ENCODE results near the gene RNLS.

RNLS gene

DNA sequence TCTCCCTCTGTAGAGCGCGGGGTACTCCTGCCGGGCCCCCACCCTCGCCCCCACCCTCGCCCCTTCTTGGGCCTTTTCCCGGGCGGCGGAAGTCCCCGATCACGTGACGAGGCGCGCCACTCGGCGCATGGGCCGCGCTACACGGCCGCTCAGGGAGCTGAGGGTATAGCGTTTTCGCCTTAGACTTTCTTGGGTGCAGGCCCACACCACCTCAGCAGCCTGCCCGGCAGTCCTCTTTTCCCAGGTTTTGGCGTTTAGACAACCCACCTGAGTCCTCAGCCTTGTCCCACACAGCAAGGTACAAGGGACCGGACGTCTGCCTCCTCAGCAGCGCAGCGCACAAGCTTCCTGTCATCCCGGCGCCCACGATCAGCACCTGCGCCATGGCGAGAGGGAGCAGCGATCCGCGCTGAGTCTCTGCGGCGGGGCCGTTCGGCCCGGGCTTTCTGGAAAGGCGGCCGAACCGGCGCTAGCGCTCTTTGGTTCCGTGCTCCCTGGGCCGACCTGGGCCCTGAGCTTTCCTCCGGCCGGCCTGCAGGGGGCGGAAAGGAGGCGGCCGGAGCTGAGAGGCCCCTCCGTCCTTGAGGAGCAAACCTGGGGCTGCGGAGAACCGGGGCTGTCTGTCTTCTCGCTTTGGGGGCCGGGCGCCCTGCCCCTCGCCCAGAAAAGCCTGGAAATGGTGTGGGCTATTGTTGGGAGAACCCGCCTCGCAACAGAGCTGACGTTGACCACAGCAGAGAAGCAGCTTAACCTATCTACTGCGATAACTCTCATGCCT lies at the start of gene RNLS:
Gene RNLS (minus strand): TSS at position 513 of the 778 bp plus-strand sequence.
- DNase-seq (ENCODE audit: low read depth), result peak; percentile 19

DNA sequence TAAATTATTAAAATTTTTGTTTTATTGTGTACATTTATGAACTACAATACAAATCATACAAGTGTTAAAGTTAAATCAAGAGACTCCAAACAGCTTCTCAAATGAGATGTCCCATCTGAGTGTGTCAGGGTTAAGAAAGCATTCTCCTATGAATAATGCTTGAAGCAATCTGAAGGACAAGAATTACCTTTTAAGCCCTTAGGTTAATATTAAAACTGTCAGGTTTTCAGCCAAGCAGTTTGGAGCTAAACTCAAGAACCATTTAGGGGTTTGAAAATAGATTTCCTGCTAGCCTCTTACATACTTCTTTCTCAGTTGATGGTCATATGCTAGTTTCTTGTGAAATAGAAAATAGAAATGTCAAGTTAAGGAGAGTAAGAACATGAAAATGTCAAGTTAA lies 41.7 kb upstream of the RNLS start:
- DNase-seq (ENCODE audit: low read depth), result no peak

DNA sequence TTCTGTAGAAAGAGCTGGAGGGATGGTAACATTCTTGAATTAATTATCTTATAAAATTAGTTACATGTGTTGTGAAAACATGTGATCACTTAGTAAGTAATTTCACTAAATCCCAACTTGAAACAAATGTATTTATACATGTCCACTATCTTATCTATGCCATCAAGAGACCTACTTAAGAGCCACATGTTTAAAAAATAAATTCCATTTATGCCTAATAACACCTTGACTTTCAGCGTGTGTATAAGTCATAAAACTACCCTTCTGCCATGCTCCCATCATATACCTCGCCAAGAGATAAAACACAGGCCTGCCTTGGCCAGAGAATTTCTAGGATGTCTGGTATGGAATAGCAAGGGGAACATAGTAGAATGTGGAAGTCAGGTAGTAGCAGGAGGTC lies 40.7 kb upstream of the RNLS start:
- no peak for DNase-seq (ENCODE audit: low read depth)

DNA sequence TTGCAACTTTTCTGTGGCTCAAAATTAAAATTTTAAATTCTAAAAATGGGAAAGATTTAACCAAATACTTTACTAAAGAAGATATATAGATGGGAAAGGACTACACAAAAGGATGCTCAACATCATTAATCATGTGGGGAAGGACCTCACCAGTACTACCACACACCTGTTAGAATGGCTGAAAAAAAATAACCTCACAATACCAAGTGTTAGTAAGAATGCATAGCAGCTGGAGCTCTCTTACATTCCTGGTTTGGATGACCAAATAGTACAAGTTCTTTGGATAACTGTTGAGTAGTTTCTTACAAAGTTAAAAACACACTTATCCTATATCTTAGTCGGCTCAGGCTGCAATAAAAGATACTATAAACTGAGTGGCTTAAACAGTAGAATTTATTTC lies 37.3 kb upstream of the RNLS start:
- DNase-seq (ENCODE audit: low read depth), result no peak

DNA sequence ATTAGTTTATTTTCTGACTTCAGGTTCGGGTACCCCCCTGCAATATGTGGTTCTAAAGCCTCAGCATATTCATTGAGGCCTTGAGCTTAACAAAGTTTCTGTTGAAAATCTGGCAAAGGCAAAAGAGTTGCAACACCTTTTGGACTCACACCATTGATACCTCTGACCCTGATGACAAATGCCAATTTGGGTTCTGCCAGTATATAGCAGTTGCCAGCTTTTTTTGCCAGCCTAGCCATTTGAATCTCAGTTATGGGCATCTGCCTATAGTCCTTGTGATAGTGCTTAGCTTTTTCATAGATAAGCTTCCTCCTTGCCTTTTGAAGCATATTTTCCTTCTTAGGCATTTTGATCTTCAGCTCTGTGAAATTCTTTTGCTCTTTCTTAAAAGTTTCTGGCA lies 35.4 kb upstream of the RNLS start:
- DNase-seq (ENCODE audit: low read depth), result no peak

DNA sequence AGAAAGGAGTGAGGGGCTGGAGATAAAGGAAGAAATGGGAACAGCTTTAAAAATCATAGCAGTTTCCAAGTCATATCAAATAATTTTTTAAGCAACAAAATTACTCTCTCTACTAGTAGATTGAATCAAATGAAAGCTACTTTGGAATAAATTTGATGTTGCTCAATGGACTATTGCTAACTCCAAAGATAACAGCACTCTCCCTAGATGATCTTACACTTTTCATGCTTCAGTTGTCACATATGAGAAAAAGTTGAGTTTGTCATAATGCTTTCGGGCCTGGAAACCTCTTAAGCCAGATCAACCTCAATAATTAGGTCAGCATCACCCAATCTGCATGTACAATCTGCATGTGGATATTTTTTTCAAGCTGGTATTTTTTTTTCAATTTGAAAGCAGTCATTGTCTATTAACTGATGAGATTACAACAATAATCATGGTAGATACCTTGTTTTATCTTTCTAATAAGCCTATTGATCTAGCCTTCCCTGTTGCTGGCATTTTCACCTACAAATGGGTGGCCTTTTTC lies 34.7 kb upstream of the RNLS start:
- no peak for DNase-seq (ENCODE audit: low read depth)

DNA sequence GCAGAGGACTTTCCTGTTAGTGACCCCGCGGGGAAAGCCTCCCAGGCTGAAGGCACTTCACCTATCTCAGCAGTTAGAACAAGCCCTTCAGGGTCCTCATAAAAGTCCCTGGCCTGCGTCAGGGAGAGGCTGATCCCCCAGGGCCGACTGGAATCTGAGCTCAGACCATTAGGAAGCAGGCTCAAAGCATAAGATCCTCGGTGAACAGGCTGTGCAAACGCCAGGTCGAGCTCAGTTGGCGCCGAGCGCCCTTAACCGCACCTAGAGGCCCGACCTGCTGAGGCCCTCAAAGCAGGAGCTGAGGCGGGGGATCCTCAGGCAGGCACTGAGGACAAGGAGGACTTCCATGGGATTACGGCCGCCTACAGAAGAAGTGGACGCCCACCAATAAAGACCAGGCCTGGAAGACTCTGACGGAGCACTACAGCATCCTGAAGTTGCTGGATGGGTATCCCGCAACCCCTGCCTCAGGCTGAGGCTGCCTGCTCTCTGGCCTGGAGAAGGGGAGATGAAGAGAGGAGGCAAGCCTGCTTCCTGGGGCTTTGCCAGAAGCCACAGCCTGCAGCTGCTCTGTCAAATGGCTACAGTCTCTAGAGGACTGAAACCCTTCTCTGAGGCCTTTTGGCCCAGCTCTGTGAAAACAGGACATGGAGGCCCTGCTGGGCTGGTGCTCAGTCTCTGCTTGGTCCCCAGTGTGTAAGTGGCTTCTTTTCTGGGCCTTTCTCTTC lies 33.3 kb upstream of the RNLS start:
- DNase-seq (ENCODE audit: low read depth), result no peak

DNA sequence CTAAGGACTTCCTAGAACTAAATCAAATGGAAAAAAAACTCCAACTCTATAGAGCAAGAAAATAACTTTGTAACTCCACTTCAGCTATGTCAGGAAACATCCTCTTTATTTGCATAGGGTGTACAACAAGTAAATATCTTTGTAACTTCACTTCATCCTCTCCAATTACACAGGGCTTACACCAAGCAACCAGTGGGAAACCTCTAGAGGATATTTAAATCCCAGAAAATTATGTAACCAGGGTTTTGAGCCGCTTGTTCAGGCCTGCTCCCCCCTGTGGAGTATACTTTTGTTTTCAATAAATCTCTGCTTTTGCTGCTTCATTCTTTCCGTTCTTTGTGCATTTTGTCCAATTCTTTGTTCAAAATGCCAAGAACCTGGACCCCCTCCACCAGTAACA lies 25.7 kb upstream of the RNLS start:
- DNase-seq (ENCODE audit: low read depth), result no peak

DNA sequence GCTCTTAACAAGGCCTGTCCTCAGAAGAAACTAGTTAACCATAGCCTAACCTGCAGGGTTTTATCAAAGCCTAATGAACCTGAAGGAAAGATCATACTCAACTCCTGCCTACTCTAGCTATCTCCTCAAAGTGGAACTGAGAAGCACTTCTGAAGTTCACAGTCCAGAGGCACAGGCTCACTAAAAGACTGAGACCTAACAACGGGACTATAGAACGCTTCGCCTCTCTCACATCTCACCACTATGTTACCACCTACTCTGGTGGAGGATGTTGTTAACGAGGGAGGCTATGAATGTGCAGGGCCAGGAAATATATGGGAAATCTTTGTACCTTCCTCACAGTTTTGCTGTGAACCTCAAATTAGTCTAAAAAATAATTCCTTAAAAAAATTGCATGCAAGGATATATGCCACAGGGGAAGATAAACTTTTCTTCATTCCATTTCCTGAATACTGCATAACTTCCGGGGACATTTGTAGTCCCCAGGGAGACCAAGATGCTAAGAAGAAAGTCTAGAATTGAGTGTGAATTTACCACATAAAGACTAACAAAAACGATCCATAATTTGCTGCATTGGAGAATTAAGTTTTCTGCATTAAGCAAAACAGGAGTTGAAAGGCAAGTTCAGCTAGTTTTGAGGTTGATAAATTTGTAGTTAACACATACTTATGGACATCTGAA lies 25.1 kb upstream of the RNLS start:
- DNase-seq (ENCODE audit: low read depth), result no peak

DNA sequence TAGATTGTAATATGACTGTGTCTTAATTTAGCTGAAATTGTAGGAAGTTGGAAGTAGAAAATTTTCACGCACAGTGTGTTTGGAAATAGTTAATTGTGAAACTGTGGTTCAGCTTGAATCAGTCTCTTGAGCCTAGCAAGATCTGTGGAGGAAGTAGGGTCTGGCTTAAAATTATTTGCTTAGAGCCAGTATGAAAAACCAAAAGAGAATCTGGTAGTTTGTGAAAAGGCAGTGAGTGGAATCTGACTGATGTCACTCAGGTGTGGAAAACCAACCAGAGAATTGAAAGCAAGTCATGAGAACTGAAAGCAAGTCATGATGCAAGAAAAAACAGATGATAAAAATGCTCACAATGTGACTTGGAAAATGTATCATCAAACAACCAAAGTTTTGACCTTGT lies 14.9 kb upstream of the RNLS start:
- DNase-seq (ENCODE audit: low read depth), result no peak

DNA sequence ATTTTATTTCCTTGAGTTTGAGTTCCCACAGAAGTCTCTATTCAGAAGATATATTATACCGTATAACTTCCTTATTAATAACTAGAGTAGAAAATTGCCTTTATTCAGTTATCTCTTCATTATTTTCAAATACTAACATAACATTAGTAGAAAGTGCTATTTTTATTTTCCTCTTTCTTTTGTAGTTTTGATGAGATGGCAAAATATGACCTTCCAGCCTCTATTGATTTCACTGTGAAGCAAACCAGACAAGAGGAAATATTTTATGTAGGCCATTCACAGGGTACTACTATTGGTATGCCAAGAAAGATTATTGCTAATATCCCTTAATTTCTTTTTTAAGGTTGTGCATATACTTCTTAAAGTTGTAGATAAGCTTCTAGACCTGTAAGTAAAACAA lies 11.4 kb upstream of the RNLS start:
- no peak for DNase-seq (ENCODE audit: low read depth)

DNA sequence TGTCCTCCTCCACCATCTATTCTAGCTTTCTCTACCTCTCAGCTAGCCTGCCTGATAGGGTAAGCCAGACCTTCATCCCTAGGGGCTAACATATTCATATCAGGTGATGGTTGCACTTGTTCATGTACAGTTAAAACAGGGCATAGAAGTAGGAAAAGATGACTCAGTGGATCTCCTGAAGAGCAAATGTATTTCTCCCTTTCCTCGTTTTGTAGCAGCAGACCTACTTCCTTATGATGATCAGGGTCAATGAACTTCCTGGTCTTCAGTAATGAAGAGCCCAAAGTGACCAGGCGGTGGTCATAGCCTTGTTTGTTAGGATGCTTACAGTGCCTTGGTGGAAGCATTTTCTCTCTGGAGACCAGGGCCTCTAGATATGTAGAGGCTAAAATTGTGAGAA lies 9.8 kb upstream of the RNLS start:
- no peak for DNase-seq (ENCODE audit: low read depth)

DNA sequence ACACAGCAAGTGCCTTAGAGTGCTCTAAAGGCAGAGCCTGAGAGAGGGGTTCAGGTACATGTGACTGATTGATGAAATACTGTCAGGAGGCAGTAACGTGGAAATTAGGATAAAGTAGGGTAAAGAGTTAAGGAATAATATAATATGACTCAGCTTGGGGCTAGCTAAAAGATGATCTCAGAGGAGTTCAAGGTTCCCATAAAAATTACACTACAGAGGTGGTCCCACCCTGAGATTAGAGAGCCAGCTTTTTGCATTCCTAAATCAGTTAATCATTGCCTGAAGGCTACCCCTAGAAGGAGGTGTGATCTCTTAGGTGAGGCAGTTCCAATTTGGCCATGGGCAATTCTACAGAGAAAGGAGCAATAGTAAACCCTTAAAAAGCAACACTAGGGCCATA lies 9.3 kb upstream of the RNLS start:
- no peak for DNase-seq (ENCODE audit: low read depth)

DNA sequence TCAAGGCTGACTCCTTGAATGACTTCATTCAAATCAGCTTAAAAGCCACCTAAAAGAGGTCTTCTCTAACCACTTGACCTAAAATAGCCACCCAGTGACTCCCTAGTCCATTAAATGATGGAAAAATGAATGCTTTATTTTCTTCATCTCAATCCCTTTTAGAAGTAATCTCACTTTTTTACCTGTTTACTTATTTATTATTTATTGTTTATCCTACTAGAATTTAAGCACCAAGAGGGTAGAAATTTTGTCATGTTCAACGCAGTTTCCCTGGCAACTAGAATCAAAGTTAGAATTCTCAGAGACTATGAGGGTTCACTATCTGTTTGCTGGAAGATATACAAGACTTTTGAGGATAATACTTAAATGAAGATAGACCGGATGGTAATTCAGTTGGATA lies 3.3 kb upstream of the RNLS start, which contains the start of gene LIPJ:
Gene LIPJ (plus strand): TSS at position 301 of the 400 bp plus-strand sequence. CDS start 3,926 bp downstream, outside the sequence.
- DNase-seq (ENCODE audit: low read depth), result no peak

DNA sequence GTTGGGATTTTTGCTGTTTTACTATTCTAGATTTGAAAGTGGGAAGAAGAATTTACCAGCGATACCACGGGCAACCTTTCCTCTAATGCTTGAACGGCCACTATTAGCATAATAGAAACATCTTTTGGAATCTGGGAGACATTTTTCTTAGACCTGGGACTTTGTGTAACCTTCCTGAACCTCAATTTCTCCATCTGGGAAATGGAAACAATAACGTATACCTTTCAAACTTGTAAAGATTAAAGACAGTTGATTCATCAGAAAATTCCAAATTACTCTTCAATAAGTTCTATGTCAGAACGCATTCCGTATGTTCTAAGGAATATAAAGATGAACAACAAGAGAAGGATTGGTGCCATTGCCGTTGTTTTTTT lies 453 bp upstream of the RNLS start:
- DNase-seq (ENCODE audit: low read depth), result no peak

DNA sequence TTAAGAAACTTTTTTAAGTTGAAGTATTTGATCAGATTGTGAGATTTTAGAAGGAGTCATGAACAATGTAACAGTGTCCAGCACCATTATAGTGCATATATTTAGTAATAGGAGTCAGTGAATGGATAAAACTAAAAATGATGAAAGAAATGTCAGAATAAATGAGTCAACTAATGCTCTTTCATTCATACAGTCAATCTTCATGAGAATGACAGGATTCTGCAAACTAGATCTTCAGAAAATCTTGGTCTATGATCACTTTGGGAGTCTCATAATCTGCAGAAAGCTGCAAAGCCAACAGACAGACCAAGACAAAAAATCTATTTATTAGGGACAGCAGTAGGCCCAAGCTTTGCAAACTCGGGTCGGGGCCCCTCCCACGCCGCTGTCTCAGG lies 710 bp downstream of the RNLS start:
- DNase-seq (ENCODE audit: low read depth), result no peak

DNA sequence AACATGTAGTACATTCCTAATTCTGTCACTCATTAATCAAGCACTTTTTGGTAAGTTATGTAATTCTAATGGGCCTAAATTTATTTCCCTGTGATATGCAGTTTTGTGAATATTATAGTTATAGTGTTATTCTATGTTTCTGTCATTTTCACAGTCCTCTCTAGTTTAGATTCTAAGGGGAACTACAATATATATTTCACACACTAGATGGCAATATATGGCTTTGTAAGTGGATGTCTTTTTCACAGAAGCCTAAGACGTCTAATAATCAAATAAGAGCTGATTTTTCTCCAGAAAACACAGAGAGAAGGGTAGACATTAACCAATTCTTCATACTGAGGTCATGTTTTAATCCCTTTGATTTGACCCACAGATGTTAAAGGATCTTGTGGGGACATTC lies 18.0 kb downstream of the RNLS start:
- no peak for DNase-seq (ENCODE audit: low read depth)

DNA sequence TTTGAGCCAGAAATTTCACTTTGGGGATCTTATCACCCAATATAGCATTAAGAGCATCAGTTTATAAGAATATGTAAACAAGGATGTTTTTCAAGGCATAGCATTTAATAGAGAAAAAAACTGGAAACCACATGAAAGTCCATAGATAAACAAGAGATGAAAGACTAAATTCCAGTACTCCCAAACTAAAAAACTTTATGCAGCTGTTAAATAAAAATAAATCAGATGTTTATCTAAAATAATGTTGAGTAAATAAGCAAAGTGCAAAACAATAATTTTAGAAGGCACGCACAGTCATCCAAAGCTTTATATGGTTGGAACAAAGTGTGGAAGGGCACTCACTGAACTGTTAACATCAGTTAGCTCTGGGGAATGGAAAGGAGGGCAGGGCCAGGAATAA lies 21.0 kb downstream of the RNLS start:
- no peak for DNase-seq (ENCODE audit: low read depth)

DNA sequence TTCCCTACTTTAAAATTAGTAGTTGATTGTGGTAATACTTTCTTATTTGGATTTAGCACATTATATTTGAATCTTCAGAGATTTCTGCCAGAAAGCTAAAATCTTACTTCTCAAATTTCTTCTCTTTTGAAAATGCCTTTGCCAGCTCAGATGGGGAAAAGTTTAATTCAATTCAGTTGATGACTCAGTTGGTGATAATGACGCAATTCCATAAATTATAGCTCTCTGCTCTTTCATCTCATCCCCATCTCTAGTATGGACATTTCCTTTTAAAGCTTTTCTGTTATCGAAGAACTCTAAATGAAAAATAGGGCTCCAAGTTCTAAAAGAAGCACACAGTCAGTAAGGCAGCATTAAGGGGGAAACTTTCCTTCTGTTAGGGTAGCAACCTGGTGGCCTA lies 25.5 kb downstream of the RNLS start:
- DNase-seq (ENCODE audit: low read depth), result no peak

DNA sequence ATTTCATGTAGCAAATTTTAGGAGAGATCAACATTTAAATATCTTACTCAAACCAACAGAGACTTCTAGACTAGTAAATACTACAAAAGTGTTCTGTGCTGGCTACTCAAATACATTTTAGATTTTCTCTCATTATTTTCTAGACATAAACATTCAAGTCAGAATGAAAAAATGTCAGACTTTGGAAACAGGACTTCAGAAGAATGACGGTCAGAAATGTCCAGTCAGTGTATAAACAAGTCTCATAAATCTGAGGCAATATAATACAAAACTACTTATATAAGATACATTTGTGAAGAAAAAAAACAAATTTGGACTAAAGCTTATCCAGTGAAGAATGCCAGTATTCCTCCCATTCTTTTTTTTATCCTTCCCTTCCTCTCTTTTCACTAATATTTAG lies 25.9 kb downstream of the RNLS start:
- DNase-seq (ENCODE audit: low read depth), result no peak

DNA sequence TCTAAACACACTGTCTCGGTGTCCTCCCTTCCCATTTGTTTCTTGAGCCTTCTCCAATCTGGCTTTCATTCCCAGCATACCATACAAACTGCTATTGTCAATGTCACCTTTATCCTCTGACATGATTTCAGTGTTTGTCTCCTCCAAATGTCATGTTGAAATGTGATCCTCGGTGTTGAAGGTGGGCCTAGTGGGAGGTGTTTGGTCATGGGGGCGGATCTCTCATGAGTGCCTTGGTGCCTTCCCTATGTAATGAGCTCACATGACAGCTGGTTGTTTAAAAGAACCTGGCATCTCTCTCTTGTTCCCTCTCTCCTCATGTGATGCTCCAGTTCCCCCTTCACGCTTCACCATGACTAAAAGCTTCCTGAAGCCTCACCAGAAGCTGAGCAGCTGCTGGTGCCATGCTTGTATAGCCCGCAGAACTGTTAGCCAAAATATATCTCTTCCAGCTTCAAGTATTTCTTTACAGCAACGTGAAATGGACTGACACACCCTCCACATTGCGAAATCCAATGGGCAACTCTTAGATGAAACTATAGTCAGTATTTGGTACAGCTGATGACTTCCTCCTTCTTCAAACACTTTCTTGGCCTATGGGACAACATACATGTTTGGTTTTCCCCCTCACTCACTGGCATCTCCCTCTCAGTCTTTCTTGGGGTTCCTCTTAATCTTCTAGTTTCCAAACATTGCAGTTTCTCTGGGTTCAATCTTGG lies 27.8 kb downstream of the RNLS start:
- no peak for DNase-seq (ENCODE audit: low read depth)

DNA sequence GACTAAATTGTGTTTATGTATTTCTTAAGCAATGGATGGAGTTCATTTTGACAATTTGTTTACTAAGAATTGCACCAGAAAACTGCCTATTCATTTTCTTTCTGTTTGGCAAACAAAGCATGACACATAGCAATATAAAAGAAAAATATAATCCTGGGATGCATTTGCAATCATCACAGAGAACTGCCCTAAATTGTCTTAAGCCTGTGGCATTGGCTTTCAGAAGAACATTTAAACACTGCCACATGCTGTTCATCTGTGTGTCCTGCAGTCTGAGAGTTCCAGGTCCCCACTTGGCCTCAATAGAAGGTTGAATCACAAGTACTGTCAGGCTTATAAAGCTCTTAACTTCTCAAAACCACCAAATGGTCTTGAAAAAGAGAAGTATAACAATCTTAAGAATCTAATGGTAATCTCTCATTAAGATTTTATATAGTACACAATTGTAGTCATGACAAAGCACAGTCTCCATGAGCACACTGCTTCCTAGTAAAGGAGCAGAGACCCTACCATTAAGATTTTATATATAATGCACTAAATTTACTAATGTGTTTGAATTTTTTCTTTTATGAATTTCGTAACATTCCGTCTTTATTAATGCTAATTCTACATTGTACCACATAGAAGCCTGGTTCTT lies 29.9 kb downstream of the RNLS start:
- DNase-seq (ENCODE audit: low read depth), result peak; percentile 55
